HG02759 (cell line): Measurements from ENCODE around the gene GFRA1.
"Not testable (repeated sequence)": the region's sequence is repeated elsewhere in the genome, so short reads cannot be mapped to it uniquely, and the experiment has no call there.

Experiments
- ATAC-seq: cut with Tn5 transposase; IDR thresholded peaks from one replicate; pipeline ENCODE4 v1.9.1; 2021; ENCODE audit warnings: mild to moderate bottlenecking, moderate library complexity; ENCODE audit not compliant: unreplicated experiment

Gene GFRA1

GRCh38 chr10:116198676-116199035 is 74.3 kb downstream of the GFRA1 start:
- ATAC-seq: no peak

DNA sequence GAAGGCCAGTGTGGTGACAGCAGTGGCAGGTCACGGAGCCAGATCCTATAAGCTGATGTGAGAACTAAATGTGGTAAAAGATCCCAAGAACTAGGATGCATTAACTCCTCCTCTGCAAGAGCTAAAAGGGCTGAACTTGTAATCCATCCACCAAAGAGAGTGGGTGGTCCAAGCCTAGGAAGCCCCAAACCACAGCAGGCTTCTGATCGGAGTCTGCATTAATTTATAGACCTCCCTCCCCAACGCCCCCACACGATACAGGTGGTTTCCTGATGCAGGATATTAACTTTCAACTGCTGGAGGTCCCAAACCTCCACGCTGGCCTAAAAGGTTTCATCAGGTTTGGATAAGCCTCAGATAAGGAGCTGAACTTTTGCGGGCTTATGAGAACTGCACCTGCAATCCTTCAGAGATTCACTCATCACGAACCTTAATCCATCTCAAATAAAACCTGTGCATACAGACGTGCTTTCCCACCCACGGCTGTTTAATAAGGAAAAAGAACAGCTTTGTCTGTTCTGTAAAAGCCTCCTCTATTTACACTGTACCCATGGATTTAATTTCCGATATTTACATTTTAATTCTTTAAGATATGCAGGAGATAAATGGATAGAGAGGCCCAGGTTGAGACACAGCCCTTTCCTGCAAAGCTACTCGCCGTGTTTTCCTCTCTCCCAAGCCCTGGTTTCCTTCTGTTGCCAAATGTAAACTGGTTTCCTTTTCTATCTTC is 74.9 kb downstream of the GFRA1 start:
- ATAC-seq: no peak

DNA sequence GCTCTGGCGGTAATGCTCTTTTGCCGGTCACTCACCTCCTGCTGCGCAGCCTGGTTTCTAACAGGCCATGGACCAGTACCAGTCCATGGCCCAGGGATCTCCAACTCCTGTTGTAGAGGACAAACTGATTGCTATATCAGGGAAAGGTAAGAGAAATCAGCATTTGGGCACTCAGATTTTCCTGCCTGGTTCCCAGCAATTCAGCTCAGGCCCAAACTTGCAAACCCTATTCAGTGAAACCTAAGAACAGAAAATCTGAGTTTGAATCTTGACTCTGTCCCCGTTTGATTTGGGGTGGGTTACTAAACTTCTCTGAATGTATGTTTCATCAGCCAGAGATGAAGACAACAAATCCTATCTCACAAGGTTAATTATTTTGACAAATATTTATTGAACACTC is 77.4 kb downstream of the GFRA1 start:
- ATAC-seq: no peak

- no peak for ATAC-seq
These were observed 78.0 kb downstream of the GFRA1 start for GRCh38 chr10:116195039-116195438.

DNA sequence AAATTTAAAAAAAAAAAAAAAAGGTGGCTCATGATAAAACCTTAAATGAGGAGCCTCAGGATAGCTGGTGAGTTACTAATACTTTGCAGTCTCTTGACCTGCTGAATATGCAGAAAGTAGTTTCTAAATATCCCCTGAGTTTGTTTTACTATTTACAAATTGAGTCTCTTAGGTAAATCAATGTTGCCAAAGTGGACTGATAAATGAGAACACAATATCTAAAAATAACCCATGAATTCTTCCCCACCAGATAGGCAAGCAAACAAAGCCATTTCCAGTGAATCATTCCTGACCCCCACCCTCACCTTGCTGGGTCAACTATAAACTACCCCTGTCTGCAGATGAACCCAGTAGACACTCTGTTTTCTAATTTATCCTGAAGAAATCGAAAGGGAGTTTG is 78.9 kb downstream of the GFRA1 start:
- no peak for ATAC-seq

DNA sequence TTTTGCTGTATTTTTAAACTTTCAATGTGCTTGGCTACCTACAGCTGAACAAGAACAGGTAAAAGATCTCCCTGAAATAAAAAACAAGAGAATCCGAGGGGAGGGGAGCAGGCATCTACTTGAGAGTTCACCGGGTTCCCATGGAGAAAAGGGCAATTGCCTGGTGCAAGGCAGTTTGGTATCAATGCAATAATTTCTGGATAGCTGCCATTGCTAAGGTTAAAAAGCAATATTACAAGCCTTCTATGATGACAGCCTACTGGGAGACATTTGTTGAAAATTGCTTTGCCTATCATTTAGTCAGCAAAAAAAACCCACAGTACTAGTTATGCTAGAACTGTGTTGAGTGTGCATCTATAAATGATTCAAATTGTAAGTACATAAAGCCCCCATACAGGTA is 82.1 kb downstream of the GFRA1 start:
- ATAC-seq: no peak

GRCh38 chr10:116186273-116186672 is 86.7 kb downstream of the GFRA1 start:
- no peak for ATAC-seq

DNA sequence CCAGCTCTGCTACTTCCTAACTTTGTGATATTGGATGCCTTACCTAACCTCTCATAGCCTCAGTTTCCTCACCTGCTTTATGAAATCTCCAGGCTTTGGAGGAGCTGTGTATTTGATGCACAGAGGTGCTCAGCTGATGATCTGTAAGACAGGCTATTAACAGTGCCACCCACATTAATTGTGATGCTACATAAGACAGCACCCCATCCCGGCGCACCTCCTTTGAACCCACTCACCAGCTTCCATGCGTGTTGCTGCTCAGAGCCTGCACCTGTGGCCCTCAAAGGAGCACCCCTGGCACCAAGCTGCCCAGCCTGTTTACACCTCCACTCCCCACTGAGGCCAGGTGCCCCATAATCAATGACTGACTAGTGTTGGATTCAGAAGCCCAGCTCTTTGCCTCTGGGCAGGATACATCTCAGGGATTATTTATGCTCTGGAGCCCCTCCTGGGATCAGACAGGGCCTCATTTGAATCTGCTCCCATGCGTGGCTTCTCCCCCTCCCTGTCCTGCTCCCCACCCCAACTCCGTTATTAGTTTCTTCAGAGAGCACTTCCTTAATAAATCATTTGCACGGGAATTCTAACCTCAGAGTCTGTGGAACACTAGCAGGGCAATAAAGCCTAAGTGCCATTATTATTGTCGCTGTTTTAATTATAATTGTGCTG is 87.7 kb downstream of the GFRA1 start:
- no peak for ATAC-seq

- no peak for ATAC-seq
These were observed 88.6 kb downstream of the GFRA1 start for GRCh38 chr10:116184512-116184794.

GRCh38 chr10:116183733-116184511 is 89.1 kb downstream of the GFRA1 start:
- no peak for ATAC-seq

GRCh38 chr10:116182426-116182825 is 90.6 kb downstream of the GFRA1 start:
- no peak for ATAC-seq

GRCh38 chr10:116178086-116178605 is 94.9 kb downstream of the GFRA1 start:
- ATAC-seq: no peak

- no peak for ATAC-seq
These were observed 97.8 kb downstream of the GFRA1 start for GRCh38 chr10:116175231-116175630.

- ATAC-seq: no peak
These were observed 101.5 kb downstream of the GFRA1 start for GRCh38 chr10:116171505-116171904.

- ATAC-seq: no peak
These were observed 102.2 kb downstream of the GFRA1 start for GRCh38 chr10:116170815-116171250.

DNA sequence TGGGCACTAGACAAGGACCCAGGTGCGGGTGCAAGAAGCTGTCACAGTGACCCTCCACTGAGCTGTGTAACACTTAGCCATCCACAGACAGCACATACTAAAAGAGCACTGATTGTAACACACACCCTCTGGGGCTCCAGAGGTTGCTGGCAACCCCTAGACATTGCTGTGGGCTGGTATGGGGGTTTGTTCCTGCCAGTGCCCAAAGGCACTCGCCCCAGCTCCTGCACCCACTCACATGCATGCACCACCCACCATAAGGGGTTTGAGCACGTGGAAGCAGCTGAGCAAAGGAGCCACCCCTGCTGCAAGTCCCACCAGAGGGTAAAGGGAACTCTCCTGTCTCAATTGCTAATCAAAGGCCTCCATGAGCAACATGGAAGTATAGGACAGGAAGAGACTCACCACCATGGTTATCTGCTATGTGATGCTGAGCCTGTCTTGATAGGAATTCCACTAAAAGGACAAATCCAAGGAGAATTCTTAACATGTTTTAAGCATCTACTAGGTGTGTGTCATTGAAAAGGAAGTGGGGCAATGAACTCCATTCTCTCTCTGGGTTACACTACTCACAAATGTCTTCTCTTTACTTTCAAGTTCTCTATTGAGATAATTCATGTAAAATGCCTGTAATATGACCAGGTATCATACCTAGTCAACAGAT is 103.1 kb downstream of the GFRA1 start:
- no peak for ATAC-seq

DNA sequence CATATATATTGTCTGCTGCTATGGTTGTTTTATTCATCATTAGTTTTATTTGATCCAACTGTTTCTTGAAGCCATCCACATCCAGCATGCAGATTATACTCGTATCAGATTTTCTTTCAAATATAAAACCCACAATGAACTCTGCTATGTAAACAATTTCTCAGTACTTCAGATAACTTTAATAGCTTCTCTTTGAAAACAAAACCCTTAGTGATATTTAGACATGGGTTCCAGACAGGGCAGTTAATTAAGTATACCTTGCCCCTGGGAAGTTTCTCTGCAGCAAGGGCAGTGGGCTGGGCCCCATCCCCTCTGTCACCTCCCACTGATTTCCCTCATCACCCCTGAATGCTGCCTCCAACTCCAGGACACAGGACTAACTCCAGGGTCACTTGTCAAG is 104.3 kb downstream of the GFRA1 start:
- no peak for ATAC-seq

GRCh38 chr10:116168329-116168728 is 104.7 kb downstream of the GFRA1 start:
- ATAC-seq: no peak

DNA sequence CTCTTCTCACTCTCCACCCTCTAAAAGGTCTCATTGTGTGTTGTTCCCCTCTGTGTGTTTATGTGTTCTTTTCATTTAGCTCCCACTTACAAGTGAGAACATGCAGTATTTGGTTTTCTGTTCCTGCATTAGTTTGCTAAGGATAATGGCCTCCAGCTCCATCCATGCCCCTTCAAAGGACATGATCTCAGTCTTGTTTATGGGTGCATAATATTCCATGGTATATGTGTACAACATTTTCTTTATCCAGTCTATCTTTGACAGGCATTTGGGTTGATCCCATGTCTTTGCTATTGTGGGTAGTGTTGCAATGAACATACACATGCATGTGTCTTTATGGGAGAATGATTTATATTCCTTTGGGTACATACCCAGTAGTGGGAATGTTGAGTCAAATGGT is 107.1 kb downstream of the GFRA1 start:
- not testable (repeated sequence) for ATAC-seq

GRCh38 chr10:116164291-116164690 is 108.7 kb downstream of the GFRA1 start:
- no peak for ATAC-seq
